Measurements from ENCODE around the gene ARHGAP22. TPM values are rescaled to one million over a fixed set of nuclear protein-coding genes. Genes with fewer than 3 reads are reported as not detected.

ARHGAP22 gene
- total RNA-seq, 1 donor from 2014 or later: 1.9 TPM

DNA sequence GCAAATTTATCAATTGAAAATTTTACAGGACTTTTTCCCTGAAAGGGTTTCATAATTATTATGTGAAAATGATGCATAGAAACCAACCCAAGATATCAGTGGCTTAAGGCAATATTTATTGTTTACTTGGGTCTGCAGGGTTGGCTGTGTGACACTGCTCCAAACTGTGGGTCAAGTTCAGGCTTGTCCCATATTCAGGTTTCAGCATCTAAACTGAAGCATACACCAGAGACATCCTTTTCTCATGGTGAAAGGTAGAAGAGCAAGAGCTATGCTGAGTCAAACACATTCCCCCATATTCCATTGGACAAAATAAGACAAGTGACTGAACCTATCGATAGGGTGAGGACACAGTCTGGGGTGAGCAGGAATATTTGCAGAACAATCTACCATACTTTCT lies 187.5 kb downstream of the ARHGAP22 start:
- H3K4me3 Mint-ChIP-seq (ENCODE audit: unreplicated experiment): no peak overlapping the region
- DNase-seq (ENCODE audit: low spot score): no peak
- no peaks in the 10 kb centered on the region for H3K9me3 Mint-ChIP-seq (ENCODE audit: unreplicated experiment)
- TF ChIP-seq, protein P1, sequence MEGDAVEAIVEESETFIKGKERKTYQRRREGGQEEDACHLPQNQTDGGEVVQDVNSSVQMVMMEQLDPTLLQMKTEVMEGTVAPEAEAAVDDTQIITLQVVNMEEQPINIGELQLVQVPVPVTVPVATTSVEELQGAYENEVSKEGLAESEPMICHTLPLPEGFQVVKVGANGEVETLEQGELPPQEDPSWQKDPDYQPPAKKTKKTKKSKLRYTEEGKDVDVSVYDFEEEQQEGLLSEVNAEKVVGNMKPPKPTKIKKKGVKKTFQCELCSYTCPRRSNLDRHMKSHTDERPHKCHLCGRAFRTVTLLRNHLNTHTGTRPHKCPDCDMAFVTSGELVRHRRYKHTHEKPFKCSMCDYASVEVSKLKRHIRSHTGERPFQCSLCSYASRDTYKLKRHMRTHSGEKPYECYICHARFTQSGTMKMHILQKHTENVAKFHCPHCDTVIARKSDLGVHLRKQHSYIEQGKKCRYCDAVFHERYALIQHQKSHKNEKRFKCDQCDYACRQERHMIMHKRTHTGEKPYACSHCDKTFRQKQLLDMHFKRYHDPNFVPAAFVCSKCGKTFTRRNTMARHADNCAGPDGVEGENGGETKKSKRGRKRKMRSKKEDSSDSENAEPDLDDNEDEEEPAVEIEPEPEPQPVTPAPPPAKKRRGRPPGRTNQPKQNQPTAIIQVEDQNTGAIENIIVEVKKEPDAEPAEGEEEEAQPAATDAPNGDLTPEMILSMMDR (IDR thresholded peaks at IDR 0.05; ENCODE audit: unreplicated experiment): no peak
- H3K36me3 Mint-ChIP-seq (ENCODE audit: low read depth, unreplicated experiment): peaks cover 8% of the 10 kb centered on the region
- H3K27me3 Mint-ChIP-seq (ENCODE audit: unreplicated experiment): no peaks in the 10 kb centered on the region
- no peak overlapping the region for H3K27ac Mint-ChIP-seq (ENCODE audit: unreplicated experiment)
- peaks cover 4% of the 10 kb centered on the region for H3K4me1 Mint-ChIP-seq (ENCODE audit: unreplicated experiment)

DNA sequence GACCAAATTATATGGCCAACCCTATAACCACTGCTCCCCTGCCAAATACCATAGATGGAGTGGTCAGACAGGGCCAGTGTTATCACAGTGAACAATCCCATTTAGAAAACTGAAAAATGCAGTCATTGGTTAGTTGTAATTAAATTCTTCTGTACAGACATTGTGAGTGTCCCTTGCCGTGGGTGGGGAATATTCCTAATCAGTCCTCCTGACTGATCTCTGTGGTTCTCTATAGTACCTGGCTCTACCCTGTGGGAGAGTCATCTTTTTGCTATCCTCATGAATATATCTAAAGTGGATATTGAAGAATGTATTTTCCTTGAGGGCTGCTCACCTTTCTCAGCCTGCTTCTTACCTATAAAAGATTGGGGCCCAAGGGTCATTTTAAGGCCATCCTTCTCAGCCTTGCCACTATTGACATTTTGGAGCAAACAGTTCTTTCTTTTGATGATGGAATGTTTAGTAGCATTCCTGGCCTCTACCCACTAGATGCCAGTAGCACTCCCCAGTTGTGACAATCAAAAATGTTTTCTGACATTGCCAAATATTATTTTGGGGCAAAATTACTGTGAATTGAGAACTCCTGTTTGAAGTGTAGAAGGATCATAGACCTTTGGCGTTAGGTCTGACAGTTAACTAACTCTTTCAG lies 188.2 kb downstream of the ARHGAP22 start:
- no peak overlapping the region for H3K4me3 Mint-ChIP-seq (ENCODE audit: unreplicated experiment)
- H3K36me3 Mint-ChIP-seq (ENCODE audit: low read depth, unreplicated experiment): peaks cover 13% of the 10 kb centered on the region
- no peaks in the 10 kb centered on the region for H3K9me3 Mint-ChIP-seq (ENCODE audit: unreplicated experiment)
- no peak for DNase-seq (ENCODE audit: low spot score)
- H3K27ac Mint-ChIP-seq (ENCODE audit: unreplicated experiment): no peak overlapping the region
- H3K4me1 Mint-ChIP-seq (ENCODE audit: unreplicated experiment): peaks cover 4% of the 10 kb centered on the region
- no peaks in the 10 kb centered on the region for H3K27me3 Mint-ChIP-seq (ENCODE audit: unreplicated experiment)
- TF ChIP-seq, protein P1 (IDR thresholded peaks at IDR 0.05; ENCODE audit: unreplicated experiment): no peak

DNA sequence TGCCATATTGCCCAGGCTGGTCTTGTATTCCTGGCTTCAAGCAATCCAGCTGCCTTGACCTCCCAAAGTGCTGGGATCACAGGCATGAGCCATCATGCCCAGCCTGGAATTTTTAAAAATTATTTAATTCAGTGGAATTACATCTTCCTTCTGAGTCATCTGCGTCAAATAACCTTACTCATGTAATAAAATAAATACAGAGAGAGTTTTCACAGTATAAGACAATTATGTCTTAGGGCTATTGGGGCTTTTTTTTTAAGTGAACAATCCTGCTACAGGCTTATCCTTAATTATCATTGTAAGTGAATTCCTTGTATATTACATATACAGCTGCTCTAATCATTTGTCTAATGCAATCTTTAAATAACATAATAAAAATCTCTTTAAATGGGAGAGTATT lies 190.1 kb downstream of the ARHGAP22 start:
- no peak overlapping the region for H3K4me3 Mint-ChIP-seq (ENCODE audit: unreplicated experiment)

DNA sequence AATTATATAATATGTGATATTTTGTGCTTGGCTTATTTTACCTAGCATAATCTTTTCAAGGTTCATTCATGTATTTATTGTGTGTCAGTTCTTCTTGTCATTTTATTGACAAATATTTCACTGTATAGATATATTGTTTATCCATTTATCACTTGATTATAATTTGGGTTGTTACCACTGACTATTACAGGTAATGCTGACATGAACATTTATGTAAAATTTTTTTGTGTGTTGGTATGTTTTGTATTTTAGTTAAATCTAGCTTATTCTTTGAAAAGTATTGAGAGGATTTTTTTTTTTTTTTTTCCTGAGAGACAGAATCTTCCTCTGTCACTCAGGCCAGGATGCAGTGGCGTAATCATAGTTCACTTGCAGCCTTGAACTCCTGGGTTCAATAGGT lies 190.7 kb downstream of the ARHGAP22 start:
- H3K4me3 Mint-ChIP-seq (ENCODE audit: unreplicated experiment): no peak overlapping the region
- TF ChIP-seq, protein P1 (IDR thresholded peaks at IDR 0.05; ENCODE audit: unreplicated experiment): no peak
- H3K27ac Mint-ChIP-seq (ENCODE audit: unreplicated experiment): no peak overlapping the region
- no peaks in the 10 kb centered on the region for H3K9me3 Mint-ChIP-seq (ENCODE audit: unreplicated experiment)
- no peak for DNase-seq (ENCODE audit: low spot score)
- no peaks in the 10 kb centered on the region for H3K27me3 Mint-ChIP-seq (ENCODE audit: unreplicated experiment)
- H3K36me3 Mint-ChIP-seq (ENCODE audit: low read depth, unreplicated experiment): peaks cover 13% of the 10 kb centered on the region
- H3K4me1 Mint-ChIP-seq (ENCODE audit: unreplicated experiment): peaks cover 4% of the 10 kb centered on the region

More for the DNA sequence above, 190.1 kb downstream of the ARHGAP22 start:
- Mint-ChIP-seq H3K27me3 (ENCODE audit: unreplicated experiment) (no peaks in the 10 kb centered on the region), H3K9me3 (ENCODE audit: unreplicated experiment) (no peaks in the 10 kb centered on the region), H3K36me3 (ENCODE audit: low read depth, unreplicated experiment) (peaks cover 13% of the 10 kb centered on the region), H3K4me1 (ENCODE audit: unreplicated experiment) (peaks cover 4% of the 10 kb centered on the region), H3K27ac (ENCODE audit: unreplicated experiment) (no peak overlapping the region)
- no peak for DNase-seq (ENCODE audit: low spot score)
- TF ChIP-seq, protein P1 (IDR thresholded peaks at IDR 0.05; ENCODE audit: unreplicated experiment): no peak

DNA sequence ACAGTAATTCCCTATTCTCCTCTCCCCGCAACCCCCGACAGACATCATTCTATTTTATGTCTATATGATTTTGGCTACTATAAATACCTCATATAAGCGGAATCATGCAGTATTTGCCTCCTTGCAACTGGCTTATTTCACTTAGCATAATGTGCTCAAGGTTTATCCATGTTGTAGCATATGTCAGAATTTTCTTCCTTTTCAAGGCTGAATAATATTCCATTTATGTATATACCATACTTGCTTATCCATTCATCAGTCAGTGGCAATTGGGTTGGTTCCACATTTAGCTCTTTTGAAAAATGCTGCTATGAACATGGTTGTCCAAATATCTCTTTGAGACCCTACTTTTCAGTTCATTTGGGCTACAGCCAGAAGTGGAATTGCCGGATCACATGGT lies 191.9 kb downstream of the ARHGAP22 start:
- H3K27me3 Mint-ChIP-seq (ENCODE audit: unreplicated experiment): no peaks in the 10 kb centered on the region
- H3K27ac Mint-ChIP-seq (ENCODE audit: unreplicated experiment): no peak overlapping the region
- no peak overlapping the region for H3K4me3 Mint-ChIP-seq (ENCODE audit: unreplicated experiment)
- TF ChIP-seq, protein P1 (IDR thresholded peaks at IDR 0.05; ENCODE audit: unreplicated experiment): no peak
- H3K36me3 Mint-ChIP-seq (ENCODE audit: low read depth, unreplicated experiment): peaks cover 13% of the 10 kb centered on the region
- H3K4me1 Mint-ChIP-seq (ENCODE audit: unreplicated experiment): no peaks in the 10 kb centered on the region
- no peak for DNase-seq (ENCODE audit: low spot score)
- H3K9me3 Mint-ChIP-seq (ENCODE audit: unreplicated experiment): no peaks in the 10 kb centered on the region
